Measurements from ENCODE around the gene ATG2A.

Gene ATG2A

GRCh38 chr11:64861227-64861975 is 55.6 kb downstream of the ATG2A start:
- no peak for DNase-seq

GRCh38 chr11:64859542-64860414 is 57.2 kb downstream of the ATG2A start:
- DNase-seq = no peak
- intact Hi-C loops (cut with DNase I) = no loop called here

More at GRCh38 chr11:64861227-64861975, 55.6 kb downstream of the ATG2A start:
- intact Hi-C loops (cut with DNase I) = no loop called here

- intact Hi-C loops (cut with DNase I) = no loop called here
- DNase-seq = no peak
These were observed 58.3 kb downstream of the ATG2A start for GRCh38 chr11:64858467-64859263.

DNA sequence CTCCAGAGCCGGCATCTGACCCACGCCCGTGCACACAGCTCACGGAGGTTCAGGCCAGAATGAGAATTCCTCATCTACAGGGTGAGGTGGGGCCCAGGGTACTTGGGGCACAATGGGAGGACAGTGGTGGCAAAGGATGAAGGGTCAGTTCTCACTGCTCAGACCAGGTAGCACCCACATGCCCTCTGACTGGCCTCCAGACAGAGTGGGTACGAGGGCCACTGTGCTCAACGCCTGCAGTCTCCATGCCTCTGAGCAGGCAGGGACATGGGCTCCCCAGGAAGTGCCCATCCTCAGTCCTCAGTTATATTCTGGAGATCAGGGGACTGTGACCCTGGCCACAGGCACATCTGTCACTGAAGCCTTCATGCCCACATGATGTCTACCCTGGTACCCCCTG is 59.5 kb downstream of the ATG2A start:
- no peak for DNase-seq
- intact Hi-C loops (cut with DNase I) = no loop called here

DNA sequence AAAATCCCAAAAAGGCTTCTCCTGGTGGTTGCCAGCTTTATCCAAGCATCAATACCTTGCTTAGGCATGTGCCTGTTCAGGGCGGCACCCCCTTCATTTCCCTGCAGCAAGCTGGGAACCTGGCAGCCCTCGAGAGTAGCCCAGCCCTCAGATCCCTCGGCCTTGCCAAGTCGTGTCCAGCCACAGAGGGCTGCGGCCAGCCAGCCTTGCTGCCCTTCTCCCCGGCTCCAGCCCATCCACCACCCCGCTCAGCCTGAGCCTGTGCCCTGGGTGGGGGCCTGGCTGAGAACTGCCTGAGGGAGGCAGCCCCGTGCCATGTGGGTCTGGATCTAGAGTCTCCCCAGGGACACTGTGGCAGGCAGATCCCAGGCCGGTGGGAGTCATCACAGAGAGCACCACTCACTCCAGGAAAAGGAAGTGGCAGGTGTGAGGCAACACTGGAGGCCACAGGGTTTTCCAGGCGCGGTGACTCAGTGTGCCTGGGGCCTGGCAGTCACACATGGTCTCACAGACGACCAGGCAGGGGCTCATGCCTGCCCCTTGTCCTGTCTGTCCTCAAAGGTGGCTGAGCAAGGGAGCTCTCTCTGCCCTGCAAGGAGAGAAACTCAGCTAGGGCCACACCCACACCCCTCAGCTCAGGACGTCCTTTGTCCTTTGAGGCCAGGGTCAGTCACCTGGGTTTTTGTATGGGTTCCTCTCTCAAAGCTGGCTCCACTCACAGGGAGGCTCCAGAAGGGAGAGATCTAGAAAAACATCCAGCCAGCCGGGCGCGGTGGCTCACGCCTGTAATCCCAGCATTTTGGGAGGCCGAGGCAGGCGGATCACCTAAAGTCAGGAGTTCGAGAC is 60.4 kb downstream of the ATG2A start:
- DNase-seq = peak in 4 of 10 donors; percentile 19 to 90 (median 34)
- intact Hi-C loops (cut with DNase I) = no loop called here

GRCh38 chr11:64855596-64856304 is 61.3 kb downstream of the ATG2A start:
- intact Hi-C loops (cut with DNase I) = no loop called here
- peak in 1 of 10 donors; percentile 69 for DNase-seq

DNA sequence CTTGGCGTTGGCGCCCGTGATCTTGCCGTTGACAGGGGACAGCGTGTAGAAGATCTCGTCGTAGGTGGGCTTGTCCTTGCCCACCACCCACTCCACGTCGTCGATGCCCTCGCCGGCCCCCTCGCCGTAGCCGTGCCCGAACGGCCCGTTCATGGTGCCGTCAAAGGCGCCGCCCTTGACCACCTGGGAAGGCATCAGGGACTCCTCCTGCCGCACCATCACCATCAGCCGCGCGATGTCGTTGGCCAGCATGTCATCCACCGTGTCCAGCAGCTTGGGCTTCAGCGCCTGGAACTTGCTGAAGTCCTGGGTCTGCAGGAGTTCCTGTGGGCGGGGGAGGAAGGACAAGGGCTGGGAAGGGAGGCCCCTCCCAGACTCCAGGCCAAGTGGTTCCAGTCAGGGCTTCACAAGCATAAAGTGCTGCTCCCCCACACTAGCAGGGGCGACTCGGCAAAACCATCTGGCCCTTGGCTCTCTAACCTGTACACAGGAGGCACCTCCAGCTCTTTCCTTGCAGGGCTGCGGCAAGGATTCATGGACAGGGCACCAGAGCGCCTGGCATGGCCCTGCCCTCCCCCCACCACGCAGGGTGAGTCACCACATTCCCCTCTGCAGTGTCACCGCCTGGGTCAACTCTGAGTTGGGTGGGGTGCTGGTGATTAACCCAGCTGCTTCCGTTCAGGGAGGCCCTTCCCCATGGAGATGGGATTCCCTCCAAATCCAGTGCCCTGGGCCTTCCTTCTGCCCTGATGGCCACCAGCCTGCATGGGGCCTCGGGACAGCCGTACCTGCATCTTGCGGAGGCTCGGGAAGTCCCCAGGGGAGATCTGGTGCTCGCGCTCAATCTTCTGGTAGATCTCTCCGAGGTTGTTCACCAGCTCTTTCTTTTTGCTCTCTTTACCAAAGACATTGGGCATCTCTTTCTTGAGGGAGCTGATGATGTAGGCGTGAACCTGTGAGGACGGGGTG is 62.2 kb downstream of the ATG2A start:
- intact Hi-C loops (cut with DNase I) = no loop called here
- peak in 1 of 10 donors; percentile 83 for DNase-seq

GRCh38 chr11:64854157-64854533 is 62.9 kb downstream of the ATG2A start:
- intact Hi-C loops (cut with DNase I) = no loop called here
- DNase-seq = peak in 1 of 10 donors; percentile 81

- intact Hi-C loops (cut with DNase I) = no loop called here
- no peak for DNase-seq
These were observed 63.3 kb downstream of the ATG2A start for GRCh38 chr11:64853709-64854108.

GRCh38 chr11:64852804-64853509 is 64.1 kb downstream of the ATG2A start:
- DNase-seq = no peak
- intact Hi-C loops (cut with DNase I) = no loop called here

GRCh38 chr11:64851831-64852351 is 65.1 kb downstream of the ATG2A start:
- intact Hi-C loops (cut with DNase I) = no loop called here
- no peak for DNase-seq

DNA sequence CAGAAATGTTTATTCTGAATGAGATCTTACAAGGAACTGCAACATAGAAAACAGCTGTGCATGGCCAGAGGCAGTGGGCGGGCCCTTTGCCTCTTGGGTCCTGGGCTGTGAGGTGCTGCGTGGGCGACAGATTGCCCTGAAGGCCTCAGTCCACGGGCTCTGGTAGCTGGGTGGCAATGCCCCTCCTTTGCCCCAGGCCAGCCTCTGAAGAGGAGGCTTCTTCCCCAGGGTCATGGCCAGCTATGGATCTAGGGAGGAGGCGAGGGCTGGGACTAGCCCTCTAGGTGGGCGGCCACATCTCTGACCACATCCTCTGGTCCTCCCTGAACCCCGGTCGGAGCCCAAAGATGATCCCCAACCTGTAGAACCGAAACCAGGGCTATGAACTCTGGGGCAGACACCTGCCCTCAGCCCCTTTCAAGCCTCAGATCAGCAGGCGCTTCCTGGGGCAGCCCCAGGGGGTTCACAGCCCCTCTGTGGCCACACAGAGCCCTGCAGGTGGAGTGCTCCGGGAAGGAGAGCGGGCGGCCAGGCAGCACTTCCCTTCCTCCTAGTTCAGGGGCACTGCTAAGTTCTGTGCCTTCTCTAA is 65.9 kb downstream of the ATG2A start:
- intact Hi-C loops (cut with DNase I) = no loop called here
- no peak for DNase-seq

DNA sequence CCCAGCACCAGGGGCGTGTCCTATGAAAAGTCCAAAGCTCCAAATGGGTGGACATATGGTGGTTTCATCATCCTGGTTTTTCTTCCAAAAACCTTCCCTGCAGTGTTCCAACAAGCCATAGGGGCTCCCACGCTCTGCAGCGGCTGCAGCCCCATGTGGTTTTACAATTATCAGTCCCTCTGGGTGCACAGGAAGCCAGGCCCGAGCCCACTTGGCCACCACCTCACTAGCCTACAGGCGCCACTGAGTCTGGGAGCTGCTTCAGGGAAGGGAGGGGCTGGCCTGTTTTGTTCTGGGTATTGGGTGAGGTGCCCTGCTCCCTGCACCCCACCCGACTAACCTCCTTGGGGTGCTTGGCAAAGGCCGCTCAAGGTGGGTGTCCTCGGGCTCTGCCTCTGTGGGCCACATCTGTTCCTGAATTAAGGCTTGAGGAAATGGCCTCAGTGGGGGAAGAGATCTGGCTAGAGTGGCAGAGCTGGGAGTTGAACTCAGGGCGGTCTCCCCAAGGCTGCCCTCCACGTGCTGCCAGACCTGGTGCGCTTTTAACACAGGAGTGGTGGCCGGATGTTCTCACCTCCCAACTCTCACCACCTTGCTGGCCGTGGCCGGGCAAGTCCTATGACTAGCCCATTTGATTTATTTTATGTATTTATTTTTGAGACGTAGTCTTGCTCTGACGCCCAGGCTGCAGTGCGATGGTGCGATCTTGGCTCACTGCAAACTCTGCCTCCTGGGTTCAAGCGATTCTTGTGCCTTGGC is 67.2 kb downstream of the ATG2A start:
- no peak for DNase-seq
- intact Hi-C loops (cut with DNase I) = loop anchor here (5.0 kb wide), 1 partner anchor 163 kb away; the partner anchor contains the start of gene ARL2

DNA sequence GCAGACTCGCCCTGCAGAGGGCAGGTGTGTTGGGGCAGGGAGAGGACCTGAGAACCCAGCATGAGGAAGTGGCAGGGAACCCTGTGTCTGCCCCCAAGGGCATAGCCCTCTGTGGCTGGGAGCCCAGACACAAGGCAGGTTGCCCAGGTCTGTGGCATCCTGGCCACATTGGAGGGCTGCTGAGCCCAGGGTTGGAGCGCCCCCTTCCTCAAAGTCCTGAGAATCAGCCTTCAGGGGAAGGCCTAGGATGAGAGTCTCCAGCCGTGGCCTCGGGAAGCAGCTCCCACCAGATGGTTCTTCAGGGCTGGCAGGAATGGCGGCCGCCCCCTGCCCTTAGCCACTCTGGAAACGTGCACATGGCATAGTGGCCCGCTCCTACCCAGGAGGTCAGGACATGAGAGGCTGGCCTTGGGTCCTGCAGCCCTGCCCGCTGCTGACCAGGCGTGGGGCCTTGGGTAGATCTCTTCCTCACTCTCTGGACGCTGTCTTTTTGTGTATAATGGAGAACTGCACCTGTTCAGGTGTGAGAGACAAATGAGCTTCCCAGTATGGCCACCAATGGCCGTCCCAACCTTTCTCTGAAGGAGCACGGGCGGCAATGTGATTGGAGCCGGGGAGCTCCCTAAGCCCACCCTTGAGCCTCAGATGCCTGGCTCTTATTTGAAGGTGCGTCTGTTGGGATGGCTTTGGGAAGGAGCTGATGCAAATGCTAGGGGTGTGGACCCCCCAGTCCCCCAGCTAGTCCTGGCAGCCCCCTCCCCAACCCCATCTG is 68.0 kb downstream of the ATG2A start:
- intact Hi-C loops (cut with DNase I) = loop anchor here (5.0 kb wide), 1 partner anchor 163 kb away; the partner anchor contains the start of gene ARL2
- DNase-seq = no peak

DNA sequence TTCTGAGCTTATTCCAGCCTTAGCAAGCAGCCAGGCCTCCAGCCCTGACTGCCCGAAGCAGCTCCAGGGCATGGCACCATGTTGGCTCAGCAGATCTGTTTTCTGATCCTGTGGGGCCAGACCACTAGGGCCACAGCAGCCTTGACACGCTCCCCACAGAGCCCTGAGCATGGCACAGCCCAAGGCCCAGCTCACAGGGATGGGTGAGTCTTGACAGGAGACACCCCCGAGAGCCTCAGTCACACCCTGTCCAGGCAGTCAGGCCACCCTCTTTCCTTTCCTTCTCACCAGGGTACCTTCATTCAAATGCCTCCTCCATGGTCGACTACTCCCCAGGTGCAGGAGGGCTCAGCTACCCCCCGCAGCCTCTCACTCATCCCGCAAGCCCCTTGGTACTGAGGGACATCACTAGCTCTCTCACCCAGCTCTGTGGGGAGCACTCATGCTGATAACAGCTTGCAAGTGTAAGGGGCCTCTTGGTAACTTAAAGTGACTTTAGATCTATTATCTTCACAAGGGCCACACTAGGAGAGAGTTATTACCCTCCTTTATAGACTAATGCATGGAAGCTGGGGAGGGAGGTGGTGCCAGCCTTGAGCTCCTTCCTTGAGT is 68.7 kb downstream of the ATG2A start:
- intact Hi-C loops (cut with DNase I) = loop anchor here (5.0 kb wide), 1 partner anchor 164 kb away; the partner anchor contains the start of gene ARL2

More for the DNA sequence above, 68.7 kb downstream of the ATG2A start:
- DNase-seq = no peak

All from posterior cingulate gyrus (tissue), 11 donors.